A172 (cell line): ENCODE measurements around the gene JPH3. TPM values are rescaled to one million over a fixed set of nuclear protein-coding genes. Genes with fewer than 3 reads are reported as not detected.
A peak's percentile ranks its signal among the peaks of the same experiment; 100 is the strongest.

Experiments used
- DNase-seq: peaks from one replicate; pipeline ENCODE4 v3.0.0-alpha.2; 2015; ENCODE audit warnings: low spot score
- total RNA-seq: library from RNA; depleted of rRNA; stranded (reverse); fragments of >200 nt; shearing (Covaris generic); gene quantifications from 2 replicates; pipeline ENCODE4 v1.2.3, GENCODE V29; 2014

JPH3 gene
- total RNA-seq, 1 experiment from 2014 or later, result 9.1 TPM

DNA sequence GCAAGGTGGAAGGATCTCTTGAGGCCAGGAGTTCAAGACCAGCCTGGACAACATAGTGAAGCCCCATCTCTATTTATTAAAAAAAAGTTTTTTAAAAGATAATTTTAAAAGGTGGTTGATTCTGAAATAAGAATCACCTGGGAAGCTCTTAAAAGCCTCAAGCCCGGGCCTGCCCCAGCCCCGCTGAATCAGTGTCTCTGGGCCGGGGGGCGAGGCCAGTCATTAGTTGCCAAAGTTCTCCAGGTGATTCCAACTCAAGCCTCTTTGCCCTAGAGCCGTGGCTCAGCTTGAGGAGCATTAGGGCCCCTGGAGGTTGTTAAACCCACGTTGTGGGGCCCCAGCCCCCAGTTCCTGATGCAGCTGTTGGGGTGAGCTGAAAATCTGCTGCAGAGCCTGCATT is 24.6 kb downstream of the JPH3 start:
- DNase-seq, result no peak

- no peak for DNase-seq
Measured at GRCh38 chr16:87627542-87628245, 25.4 kb downstream of the JPH3 start.

GRCh38 chr16:87628246-87628923 is 26.1 kb downstream of the JPH3 start:
- no peak for DNase-seq

- DNase-seq, result peak; percentile 6
Measured at GRCh38 chr16:87628940-87629339, 26.6 kb downstream of the JPH3 start.

GRCh38 chr16:87631067-87631466 is 28.8 kb downstream of the JPH3 start:
- DNase-seq, result no peak

DNA sequence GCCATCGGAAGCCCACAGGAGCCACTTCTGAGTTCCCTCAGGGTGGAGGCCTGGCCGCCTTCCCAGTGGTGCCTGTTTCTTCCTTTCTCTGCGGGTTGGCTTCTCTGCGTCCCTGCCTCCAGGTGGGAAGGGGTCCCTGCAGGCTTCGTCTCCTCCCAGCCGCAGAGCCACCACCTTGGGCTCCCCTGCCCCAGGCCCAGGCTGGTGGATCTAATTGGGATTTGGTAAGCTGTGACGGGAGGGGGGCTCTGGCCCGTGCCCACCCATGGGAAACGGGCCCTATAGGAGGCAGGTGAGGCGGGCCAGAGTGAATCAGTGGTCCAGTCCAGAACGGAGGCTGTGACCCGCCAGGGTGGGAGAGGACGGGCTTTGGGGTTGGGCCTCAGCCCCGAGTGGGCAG is 32.1 kb downstream of the JPH3 start:
- no peak for DNase-seq

- DNase-seq, result peak; percentile 75
Measured at GRCh38 chr16:87635541-87636049, 33.3 kb downstream of the JPH3 start.

GRCh38 chr16:87636050-87636684 is 33.9 kb downstream of the JPH3 start:
- peak; percentile 85 for DNase-seq

DNA sequence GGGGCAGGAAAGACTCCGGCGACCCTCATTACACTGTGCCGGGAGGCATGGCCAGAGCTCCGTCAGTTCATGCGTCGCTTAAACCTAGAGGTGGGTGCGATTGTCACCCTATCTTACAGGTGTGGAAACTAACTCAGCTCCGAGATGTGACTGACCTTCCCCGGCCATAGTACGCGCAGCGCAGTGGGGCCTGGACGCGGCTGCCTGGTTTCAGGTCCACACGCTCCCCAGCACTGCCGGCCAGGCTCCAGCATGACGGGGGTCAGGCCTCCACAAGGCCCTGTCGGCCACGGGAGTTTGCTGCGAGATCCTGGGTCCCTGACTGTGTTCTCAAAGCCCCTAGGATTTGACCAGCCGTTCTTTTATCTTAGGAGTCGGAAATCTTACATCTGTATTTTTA is 34.4 kb downstream of the JPH3 start:
- no peak for DNase-seq

DNA sequence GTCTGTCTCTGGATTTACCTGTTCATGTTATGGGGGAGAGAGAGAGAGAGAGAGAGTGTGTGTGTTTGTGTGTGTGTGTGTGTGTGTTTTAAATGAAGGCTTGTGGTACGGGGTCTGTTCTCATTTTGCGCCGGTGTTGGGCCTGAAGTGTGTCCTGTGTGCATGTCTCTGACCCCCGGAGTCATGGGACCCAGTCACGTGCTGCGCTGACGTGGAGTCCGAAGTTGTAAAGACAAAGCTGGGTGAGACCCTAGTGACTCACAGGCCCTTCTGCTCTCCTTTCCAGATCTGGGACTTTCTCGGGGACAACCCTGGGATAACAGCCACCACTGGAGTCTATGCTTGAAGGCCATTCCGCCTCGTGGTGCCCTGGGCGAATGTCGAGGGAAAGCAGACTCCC is 35.0 kb downstream of the JPH3 start:
- no peak for DNase-seq

GRCh38 chr16:87638736-87639135 is 36.4 kb downstream of the JPH3 start:
- DNase-seq, result no peak

DNA sequence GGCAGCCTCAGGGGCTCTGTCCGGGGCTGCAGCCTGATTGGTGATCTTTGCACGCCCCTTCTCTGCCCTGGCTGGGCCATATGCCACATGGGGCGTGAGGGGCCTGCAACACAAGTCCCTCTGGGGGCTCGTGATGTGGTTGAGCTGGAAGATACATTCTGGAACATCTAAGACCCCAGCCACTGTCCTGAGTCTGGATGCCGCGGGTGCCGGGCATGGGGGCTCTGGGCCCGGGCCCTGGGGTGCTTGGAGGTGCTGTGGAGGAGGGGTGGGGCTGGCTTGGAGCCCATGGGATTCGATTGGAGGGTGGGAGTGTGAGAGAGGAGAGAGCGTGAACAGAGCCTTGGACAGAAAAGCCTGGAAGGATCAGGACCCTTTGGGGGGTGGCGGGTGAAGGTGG is 39.4 kb downstream of the JPH3 start:
- no peak for DNase-seq

DNA sequence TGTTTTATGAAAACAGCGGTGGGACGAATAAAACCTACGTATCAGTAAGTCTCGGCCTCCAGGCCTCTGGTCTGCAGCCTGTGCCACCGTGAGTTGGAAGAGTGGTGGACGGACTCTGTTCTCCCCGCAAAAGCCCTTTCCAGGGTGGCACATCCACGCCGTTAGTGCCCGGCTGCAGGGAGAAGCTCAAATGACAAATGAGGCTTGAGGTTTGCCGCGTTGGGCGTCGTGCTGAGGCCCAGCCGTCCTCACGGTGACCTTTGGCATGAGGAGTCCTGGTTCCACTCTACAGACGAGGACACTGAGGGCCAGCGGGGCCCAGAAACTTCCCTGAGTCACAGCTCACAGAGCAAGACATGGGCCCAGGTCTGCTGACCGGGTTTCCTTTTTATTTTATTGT is 40.2 kb downstream of the JPH3 start:
- no peak for DNase-seq

DNA sequence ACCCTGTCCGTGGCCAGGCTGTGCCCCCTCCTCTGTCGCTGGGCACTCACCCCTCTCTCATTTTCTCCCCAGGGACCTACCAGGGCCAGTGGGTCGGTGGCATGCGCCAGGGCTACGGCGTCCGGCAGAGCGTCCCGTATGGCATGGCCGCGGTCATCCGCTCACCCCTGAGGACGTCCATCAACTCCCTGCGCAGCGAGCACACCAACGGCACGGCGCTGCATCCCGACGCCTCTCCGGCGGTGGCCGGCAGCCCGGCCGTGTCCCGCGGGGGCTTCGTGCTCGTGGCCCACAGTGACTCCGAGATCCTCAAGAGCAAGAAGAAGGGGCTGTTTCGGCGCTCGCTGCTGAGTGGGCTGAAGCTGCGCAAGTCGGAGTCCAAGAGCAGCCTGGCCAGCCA is 41.9 kb downstream of the JPH3 start:
- no peak for DNase-seq

- no peak for DNase-seq
Measured at GRCh38 chr16:87644596-87644995, 42.3 kb downstream of the JPH3 start.

DNA sequence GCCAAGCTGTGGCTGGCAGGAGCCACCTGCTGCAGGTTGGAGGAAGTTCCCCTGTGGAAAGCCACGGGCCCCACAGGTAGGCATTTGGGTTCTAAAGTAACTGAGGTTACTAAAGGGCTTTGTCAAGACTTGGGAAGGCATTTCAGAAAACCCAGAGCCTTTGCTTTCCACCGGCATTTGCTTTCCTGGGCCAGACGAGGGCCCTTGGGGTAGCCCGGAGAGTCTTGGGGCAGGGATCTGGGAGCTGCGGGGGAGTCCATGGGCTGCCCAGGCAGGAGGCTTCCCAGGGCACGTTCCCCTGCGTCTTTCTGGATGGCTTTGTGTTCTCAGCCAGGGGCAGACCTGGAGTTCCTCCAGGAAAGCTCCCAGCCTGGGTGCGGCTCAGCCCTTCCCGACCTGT is 43.5 kb downstream of the JPH3 start:
- DNase-seq, result no peak

GRCh38 chr16:87647431-87648185 is 45.3 kb downstream of the JPH3 start:
- no peak for DNase-seq

GRCh38 chr16:87648236-87648635 is 45.9 kb downstream of the JPH3 start:
- no peak for DNase-seq

GRCh38 chr16:87648698-87649487 is 46.6 kb downstream of the JPH3 start:
- DNase-seq, result peak; percentile 19

DNA sequence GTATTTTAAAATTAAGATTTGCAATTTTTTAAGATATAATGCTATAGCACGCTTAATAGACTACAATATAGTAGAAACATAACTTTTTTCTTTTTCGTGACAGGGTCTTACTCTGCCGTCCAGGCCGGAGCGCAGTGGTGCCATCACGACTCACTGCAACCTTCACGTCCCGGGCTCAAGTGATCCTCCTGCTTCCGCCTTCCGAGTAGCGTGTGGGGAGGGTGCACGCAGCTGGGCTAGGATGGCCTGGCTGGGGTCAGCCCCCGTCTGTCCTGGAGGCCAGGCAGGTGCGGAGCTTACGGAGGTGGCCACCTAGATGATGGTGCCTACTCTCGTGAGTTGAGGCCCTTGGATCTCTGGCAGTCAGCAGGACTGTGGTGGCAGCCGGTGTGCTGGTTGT is 50.1 kb downstream of the JPH3 start:
- no peak for DNase-seq

- DNase-seq, result no peak
Measured at GRCh38 chr16:87652799-87653198, 50.5 kb downstream of the JPH3 start.
